ES-I3 (cell line): ENCODE measurements around the gene SLC44A1.

Source experiments
- H3K36me3 ChIP-seq: 2 replicates; pipeline ENCODE4 v1.6.1; 2013; ENCODE audit warnings: mild to moderate bottlenecking, low read length, control low read depth, moderate library complexity; ENCODE audit not compliant: insufficient read depth
- H3K4me1 ChIP-seq: 2 replicates; pipeline ENCODE4 v1.6.1; 2013; ENCODE audit warnings: mild to moderate bottlenecking, control low read depth, low read length; ENCODE audit not compliant: insufficient read depth
- H3K9ac ChIP-seq: 2 replicates; pipeline ENCODE4 v1.6.1; 2013; ENCODE audit warnings: low read depth, mild to moderate bottlenecking, low read length, moderate library complexity
- H3K9me3 ChIP-seq: 2 replicates; pipeline ENCODE4 v1.6.1; 2013; ENCODE audit warnings: mild to moderate bottlenecking, low read length, moderate library complexity; ENCODE audit not compliant: control insufficient read depth, insufficient read depth

Gene SLC44A1

GRCh38 chr9:105291422-105291859 lies 47.0 kb downstream of the SLC44A1 start:
- H3K36me3 ChIP-seq, result no peaks in the 10 kb centered on the region
- no peaks in the 10 kb centered on the region for H3K9me3 ChIP-seq
- no peak overlapping the region for H3K9ac ChIP-seq
- peaks cover 47% of the 10 kb centered on the region for H3K4me1 ChIP-seq

GRCh38 chr9:105291938-105292337 lies 47.5 kb downstream of the SLC44A1 start:
- Histone ChIP-seq H3K9me3 (no peaks in the 10 kb centered on the region), H3K36me3 (no peaks in the 10 kb centered on the region), H3K9ac (no peak overlapping the region), H3K4me1 (peaks cover 48% of the 10 kb centered on the region)

- H3K36me3 ChIP-seq, result no peaks in the 10 kb centered on the region
- H3K4me1 ChIP-seq, result peaks cover 57% of the 10 kb centered on the region
- H3K9me3 ChIP-seq, result no peaks in the 10 kb centered on the region
- no peak overlapping the region for H3K9ac ChIP-seq
These were observed 49.0 kb downstream of the SLC44A1 start for GRCh38 chr9:105293408-105293807.

- no peaks in the 10 kb centered on the region for H3K9me3 ChIP-seq
- H3K4me1 ChIP-seq, result peaks cover 69% of the 10 kb centered on the region
- no peaks in the 10 kb centered on the region for H3K36me3 ChIP-seq
- no peak overlapping the region for H3K9ac ChIP-seq
These were observed 50.7 kb downstream of the SLC44A1 start for GRCh38 chr9:105295201-105295550.

GRCh38 chr9:105295986-105296385 lies 51.5 kb downstream of the SLC44A1 start:
- Histone ChIP-seq H3K36me3 (no peaks in the 10 kb centered on the region), H3K9me3 (no peaks in the 10 kb centered on the region), H3K9ac (no peak overlapping the region), H3K4me1 (peaks cover 61% of the 10 kb centered on the region)

GRCh38 chr9:105296445-105296844 lies 52.0 kb downstream of the SLC44A1 start:
- no peaks in the 10 kb centered on the region for H3K9me3 ChIP-seq
- no peaks in the 10 kb centered on the region for H3K36me3 ChIP-seq
- H3K9ac ChIP-seq, result no peak overlapping the region
- peaks cover 57% of the 10 kb centered on the region for H3K4me1 ChIP-seq

GRCh38 chr9:105296877-105297287 lies 52.4 kb downstream of the SLC44A1 start:
- Histone ChIP-seq H3K9me3 (no peaks in the 10 kb centered on the region), H3K9ac (no peak overlapping the region), H3K4me1 (peaks cover 52% of the 10 kb centered on the region)

GRCh38 chr9:105297442-105298075 lies 53.1 kb downstream of the SLC44A1 start:
- Histone ChIP-seq H3K36me3 (no peaks in the 10 kb centered on the region), H3K4me1 (peaks cover 47% of the 10 kb centered on the region), H3K9ac (no peak overlapping the region), H3K9me3 (no peaks in the 10 kb centered on the region)

More at GRCh38 chr9:105296877-105297287, 52.4 kb downstream of the SLC44A1 start:
- H3K36me3 ChIP-seq, result no peaks in the 10 kb centered on the region

- peaks cover 41% of the 10 kb centered on the region for H3K4me1 ChIP-seq
- H3K36me3 ChIP-seq, result no peaks in the 10 kb centered on the region
- no peak overlapping the region for H3K9ac ChIP-seq
- no peaks in the 10 kb centered on the region for H3K9me3 ChIP-seq
These were observed 54.9 kb downstream of the SLC44A1 start for GRCh38 chr9:105299190-105299854.

- peaks cover 17% of the 10 kb centered on the region for H3K4me1 ChIP-seq
- H3K9me3 ChIP-seq, result no peaks in the 10 kb centered on the region
- no peak overlapping the region for H3K9ac ChIP-seq
- H3K36me3 ChIP-seq, result no peaks in the 10 kb centered on the region
These were observed 58.3 kb downstream of the SLC44A1 start for GRCh38 chr9:105302728-105303127.

- no peaks in the 10 kb centered on the region for H3K9me3 ChIP-seq
- no peaks in the 10 kb centered on the region for H3K36me3 ChIP-seq
- H3K4me1 ChIP-seq, result no peaks in the 10 kb centered on the region; the same call in 1 of the 2 replicates
- no peak overlapping the region for H3K9ac ChIP-seq
These were observed 61.4 kb downstream of the SLC44A1 start for GRCh38 chr9:105305856-105306255.

- H3K36me3 ChIP-seq, result no peaks in the 10 kb centered on the region
- H3K9ac ChIP-seq, result no peak overlapping the region
- H3K9me3 ChIP-seq, result no peaks in the 10 kb centered on the region
- H3K4me1 ChIP-seq, result no peaks in the 10 kb centered on the region; the same call in 1 of the 2 replicates
These were observed 62.1 kb downstream of the SLC44A1 start for GRCh38 chr9:105306351-105307140.

GRCh38 chr9:105307591-105308130 lies 63.2 kb downstream of the SLC44A1 start:
- Histone ChIP-seq H3K9ac (no peak overlapping the region), H3K36me3 (no peaks in the 10 kb centered on the region), H3K9me3 (no peaks in the 10 kb centered on the region), H3K4me1 (no peaks in the 10 kb centered on the region; the same call in 1 of the 2 replicates)

- no peaks in the 10 kb centered on the region for H3K36me3 ChIP-seq
- no peak overlapping the region for H3K9ac ChIP-seq
These were observed 64.2 kb downstream of the SLC44A1 start for GRCh38 chr9:105308461-105309341.

More at GRCh38 chr9:105308461-105309341, 64.2 kb downstream of the SLC44A1 start:
- Histone ChIP-seq H3K4me1 (no peaks in the 10 kb centered on the region; the same call in 1 of the 2 replicates), H3K9me3 (no peaks in the 10 kb centered on the region)
